Transverse colon (tissue), 4 donors: Measurements from ENCODE around the gene PLCD1. TPM values are rescaled to one million over a fixed set of nuclear protein-coding genes. Genes with fewer than 3 reads are reported as not detected.
A peak's percentile ranks its signal among the peaks of the same experiment; 100 is the strongest.

Source experiments
- DNase-seq: peaks from one replicate; pipeline ENCODE4 v3.0.0-alpha.2; 2019
- H3K27ac ChIP-seq, 4 donors: fragments of 200-600 bp; sonication (generic); 2 replicates each; pipeline ENCODE4 v1.5.1; 2016 to 2018; ENCODE audit warnings: inconsistent platforms in 4 of 4
- H3K27me3 ChIP-seq: fragments of 200-600 bp; sonication (generic); 2 replicates; pipeline ENCODE4 v1.5.1; 2017; ENCODE audit warnings: inconsistent platforms
- H3K36me3 ChIP-seq, 4 donors: fragments of 200-600 bp; sonication (generic); 2 replicates each; pipeline ENCODE4 v1.5.1; 2017 to 2019; ENCODE audit warnings: inconsistent platforms in 4 of 4
- H3K4me1 ChIP-seq, 4 donors: fragments of 200-600 bp; sonication (generic); 2 replicates each; pipeline ENCODE4 v1.5.1; 2017 to 2020; ENCODE audit warnings: inconsistent platforms in 4 of 4
- H3K4me3 ChIP-seq, 4 donors: fragments of 200-600 bp; sonication (generic); 1 replicate in 1 of 4; 2 replicates in 3 of 4; pipeline versions ENCODE4 v1.5.1 to v1.6.1; 2017 to 2019; ENCODE audit warnings: inconsistent platforms in 4 of 4
- H3K9me3 ChIP-seq, 2 donors: fragments of 200-600 bp; sonication (generic); 2 replicates each; pipeline ENCODE4 v1.5.1; 2017 to 2019; ENCODE audit warnings: inconsistent platforms in 2 of 2
- EP300 ChIP-seq: sonication (generic); formaldehyde crosslinking; IDR thresholded peaks from one replicate; pipeline ENCODE4 v1.6.1; 2017; ENCODE audit warnings: antibody characterized with exemption, low read depth
- POLR2A ChIP-seq: fragments of 450-650 bp; IDR thresholded peaks from one replicate; pipeline ENCODE4 v1.6.1; 2016; ENCODE audit warnings: antibody characterized with exemption, mild to moderate bottlenecking, moderate library complexity
- POLR2AphosphoS5 ChIP-seq, 3 donors: sonication (generic); formaldehyde crosslinking; IDR thresholded peaks; one replicate each; pipeline ENCODE4 v1.6.1; 2016; ENCODE audit warnings: antibody characterized with exemption in 3 of 3
- WGBS, 2 donors: methylation state at CpG; one replicate each; pipeline ENCODE4 v1.1.5; 2018; ENCODE audit warnings: low coverage in 1 of 2; 5-methylcytosine and 5-hydroxymethylcytosine counted together
- in situ Hi-C, 4 donors: fragments of 200-750 bp; cut with MboI; loops; one replicate each; pipeline versions ENCODE4 v1.15.0 to v1.15.1; 2017; ENCODE audit warnings: low sequenced_read_pairs in 3 of 4, low pct_ligation_motif_present in 1 of 4, low pct_unique_long_range_greater_than_20kb in 1 of 4
- intact Hi-C: fragments of 100-400 bp; cut with DNase I; formaldehyde crosslinking; loops from one replicate; pipeline ENCODE4 v1.15.1; 2023; ENCODE audit warnings: low total_unique reads
- total RNA-seq, 4 donors: library from RNA; depleted of rRNA; stranded (reverse); fragments of >200 nt; gene quantifications; one replicate each; pipeline ENCODE4 v1.1.0, GENCODE V29; 2016
- TF ChIP-seq, protein P1 (sequence below), 5 experiments: fragments of 200-600 bp in 3 of 5; fragments of 450-650 bp in 2 of 5; sonication (generic) in 3 of 5; IDR thresholded peaks; 1 replicate in 2 of 5; 2 replicates in 3 of 5; pipeline ENCODE4 v1.5.1; 2016 to 2017; ENCODE audit warnings: antibody characterized with exemption in 5 of 5, inconsistent platforms in 3 of 5, mild to moderate bottlenecking in 2 of 5, moderate library complexity in 1 of 5

Gene PLCD1
- total RNA-seq, 4 donors from 2014 or later, result 21.1 to 126 (median 91.4) TPM

DNA sequence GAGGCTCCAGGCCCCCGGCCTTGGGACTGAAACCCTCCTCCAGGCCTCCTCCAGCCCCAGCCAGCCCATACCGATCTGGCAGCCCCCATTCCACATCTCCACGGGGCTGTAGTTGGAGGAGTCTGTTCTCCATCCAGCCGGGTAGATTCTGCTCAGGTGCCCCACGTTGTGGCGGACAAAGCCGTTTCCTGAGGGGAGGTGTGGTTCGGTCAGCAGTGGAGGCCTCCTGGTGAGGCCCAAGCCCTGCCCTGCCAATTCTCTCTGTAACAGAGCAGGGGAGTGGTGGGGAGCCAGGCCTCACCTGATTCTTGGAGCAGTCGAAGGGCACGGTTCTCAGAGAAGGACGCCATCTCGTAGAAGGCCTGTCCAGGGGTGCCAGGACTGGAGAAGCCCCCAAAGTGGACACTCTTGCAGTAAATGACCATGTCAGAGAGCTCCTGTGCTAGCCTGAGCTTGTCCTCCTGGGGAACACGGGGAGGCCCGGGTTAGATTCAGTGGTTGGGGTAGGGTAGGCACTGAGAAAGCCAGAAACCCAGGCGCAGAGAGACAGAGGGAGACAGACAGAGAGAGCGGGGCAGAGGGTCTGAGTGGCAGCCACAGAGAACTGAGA is 20.4 kb downstream of the PLCD1 start:
- Histone ChIP-seq H3K4me1 (peaks cover 16 to 32% (median 21%) of the 10 kb centered on the region in 4 donors), H3K9me3 (no peaks in the 10 kb centered on the region), H3K27me3 (no peaks in the 10 kb centered on the region), H3K36me3 (peaks cover 0 to 6% (median 0%) of the 10 kb centered on the region in 4 donors), H3K27ac (no peak overlapping the region), H3K4me3 (no peak overlapping the region)
- DNase-seq, result no peak
- intact Hi-C loops, result no loop called here
- WGBS, 2 donors, result 84% methylated on average over 16 of the region's 16 CpGs; no CpG with 5 or more reads in 1 of the 2 donors
- in situ Hi-C loops, result no loop called here
- TF ChIP-seq, protein P1, sequence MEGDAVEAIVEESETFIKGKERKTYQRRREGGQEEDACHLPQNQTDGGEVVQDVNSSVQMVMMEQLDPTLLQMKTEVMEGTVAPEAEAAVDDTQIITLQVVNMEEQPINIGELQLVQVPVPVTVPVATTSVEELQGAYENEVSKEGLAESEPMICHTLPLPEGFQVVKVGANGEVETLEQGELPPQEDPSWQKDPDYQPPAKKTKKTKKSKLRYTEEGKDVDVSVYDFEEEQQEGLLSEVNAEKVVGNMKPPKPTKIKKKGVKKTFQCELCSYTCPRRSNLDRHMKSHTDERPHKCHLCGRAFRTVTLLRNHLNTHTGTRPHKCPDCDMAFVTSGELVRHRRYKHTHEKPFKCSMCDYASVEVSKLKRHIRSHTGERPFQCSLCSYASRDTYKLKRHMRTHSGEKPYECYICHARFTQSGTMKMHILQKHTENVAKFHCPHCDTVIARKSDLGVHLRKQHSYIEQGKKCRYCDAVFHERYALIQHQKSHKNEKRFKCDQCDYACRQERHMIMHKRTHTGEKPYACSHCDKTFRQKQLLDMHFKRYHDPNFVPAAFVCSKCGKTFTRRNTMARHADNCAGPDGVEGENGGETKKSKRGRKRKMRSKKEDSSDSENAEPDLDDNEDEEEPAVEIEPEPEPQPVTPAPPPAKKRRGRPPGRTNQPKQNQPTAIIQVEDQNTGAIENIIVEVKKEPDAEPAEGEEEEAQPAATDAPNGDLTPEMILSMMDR (IDR thresholded peaks at IDR 0.05), result no peak
- no peak for TF ChIP-seq POLR2AphosphoS5 (IDR thresholded peaks at IDR 0.05)
- no peak for TF ChIP-seq POLR2A
- TF ChIP-seq EP300, result no peak

DNA sequence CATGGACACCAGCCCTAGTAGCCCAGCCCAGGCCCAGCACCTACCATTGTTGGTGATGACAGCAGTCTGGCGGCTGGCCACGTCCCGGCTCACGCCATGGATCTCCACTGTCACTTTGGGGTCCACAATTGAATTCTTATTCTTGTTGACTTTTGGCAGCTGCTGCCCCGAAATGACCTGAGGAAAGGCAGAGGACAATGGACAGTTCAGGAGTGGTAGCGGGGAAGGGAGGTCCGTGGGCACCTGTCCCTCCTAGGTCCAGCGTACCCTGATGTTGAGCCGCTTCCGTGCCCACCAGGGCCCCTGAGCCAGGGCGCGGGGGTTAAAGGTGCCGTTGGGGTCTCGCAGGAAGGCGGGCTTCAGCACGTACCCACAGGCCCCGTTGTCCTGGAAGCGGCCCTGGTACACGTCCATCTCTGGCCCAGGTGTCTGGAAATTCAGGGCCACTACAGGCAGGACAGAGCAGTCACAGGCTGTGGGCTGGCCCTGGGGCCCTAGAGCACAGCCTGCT is 21.2 kb downstream of the PLCD1 start:
- 95% methylated on average over 18 of the region's 19 CpGs; no CpG with 5 or more reads in 1 of the 2 donors for WGBS, 2 donors
- H3K36me3 ChIP-seq, result peaks cover 0 to 6% (median 0%) of the 10 kb centered on the region in 4 donors
- DNase-seq, result no peak
- H3K4me3 ChIP-seq, result no peak overlapping the region
- H3K9me3 ChIP-seq, result no peaks in the 10 kb centered on the region
- no peaks in the 10 kb centered on the region for H3K27me3 ChIP-seq
- intact Hi-C loops (no loop called here), in situ Hi-C loops (no loop called here)
- TF ChIP-seq EP300 (no peak), POLR2A (no peak), POLR2AphosphoS5 (IDR thresholded peaks at IDR 0.05) (no peak)
- TF ChIP-seq, protein P1 (IDR thresholded peaks at IDR 0.05), result no peak
- H3K4me1 ChIP-seq, result peaks cover 16 to 30% (median 25%) of the 10 kb centered on the region in 4 donors
- H3K27ac ChIP-seq, result no peak overlapping the region

DNA sequence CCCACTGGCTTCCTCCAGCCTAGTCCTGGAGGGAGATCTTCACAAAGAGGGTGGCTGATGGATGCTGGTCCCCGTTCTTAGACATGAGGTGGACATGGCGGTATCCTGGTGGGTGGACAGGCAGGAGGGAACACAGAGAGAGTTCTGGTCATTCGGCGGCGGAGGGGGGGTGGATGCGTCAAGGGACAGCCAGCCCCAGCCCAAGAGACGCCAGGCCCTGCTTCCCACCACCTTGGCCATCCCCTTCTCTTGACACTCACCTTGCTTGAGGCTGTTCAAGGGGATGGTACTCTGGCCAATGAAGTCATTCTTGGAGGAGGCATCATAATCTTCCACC is 21.7 kb downstream of the PLCD1 start:
- intact Hi-C loops (no loop called here), in situ Hi-C loops (no loop called here)
- H3K9me3 ChIP-seq, result no peaks in the 10 kb centered on the region
- H3K36me3 ChIP-seq, result peaks cover 0 to 6% (median 0%) of the 10 kb centered on the region in 4 donors
- no peaks in the 10 kb centered on the region for H3K27me3 ChIP-seq
- WGBS, 2 donors, result 94 to 100% methylated on average over 4 to 7 of the region's 7 CpGs
- H3K27ac ChIP-seq, result no peak overlapping the region
- peaks cover 16 to 33% (median 26%) of the 10 kb centered on the region in 4 donors for H3K4me1 ChIP-seq
- TF ChIP-seq EP300 (no peak), POLR2AphosphoS5 (IDR thresholded peaks at IDR 0.05) (no peak), POLR2A (no peak)
- TF ChIP-seq, protein P1 (IDR thresholded peaks at IDR 0.05), result no peak
- H3K4me3 ChIP-seq, result no peak overlapping the region
- no peak for DNase-seq

DNA sequence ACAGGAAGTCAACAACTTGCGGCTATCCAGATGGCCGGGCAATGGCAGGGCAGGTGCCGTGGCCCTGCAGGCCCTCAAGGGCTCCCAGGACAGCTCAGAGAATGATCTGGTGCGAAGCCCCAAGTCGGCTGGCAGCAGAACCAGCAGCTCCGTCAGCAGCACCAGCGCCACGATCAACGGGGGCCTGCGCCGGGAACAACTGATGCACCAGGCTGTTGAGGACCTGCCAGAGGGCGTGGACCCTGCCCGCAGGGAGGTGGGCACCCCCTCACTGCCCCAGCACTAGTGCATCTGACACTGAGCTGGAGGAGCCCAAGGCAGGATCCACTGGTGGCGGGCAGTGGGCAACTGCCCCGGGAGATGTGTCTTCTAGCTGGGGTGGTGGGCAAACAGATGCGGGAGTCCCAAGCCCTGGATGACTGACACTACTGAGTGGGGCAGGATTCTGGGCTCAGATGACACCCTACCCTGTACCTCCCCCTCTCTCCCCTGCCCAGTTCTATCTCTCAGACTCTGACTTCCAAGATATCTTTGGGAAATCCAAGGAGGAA is 22.9 kb downstream of the PLCD1 start:
- DNase-seq, result no peak
- no peaks in the 10 kb centered on the region for H3K27me3 ChIP-seq
- H3K4me1 ChIP-seq, result peaks cover 16 to 36% (median 28%) of the 10 kb centered on the region in 4 donors
- H3K4me3 ChIP-seq, result no peak overlapping the region
- 95% methylated on average over 8 of the region's 16 CpGs; no CpG with 5 or more reads in 1 of the 2 donors for WGBS, 2 donors
- H3K27ac ChIP-seq, result peak overlapping the region in 2 of 4 donors; percentile 86 to 88
- intact Hi-C loops (no loop called here), in situ Hi-C loops (no loop called here)
- peaks cover 0 to 12% (median 0%) of the 10 kb centered on the region in 4 donors for H3K36me3 ChIP-seq
- H3K9me3 ChIP-seq, result no peaks in the 10 kb centered on the region
- TF ChIP-seq POLR2A (no peak), POLR2AphosphoS5 (IDR thresholded peaks at IDR 0.05) (no peak), EP300 (no peak)
- TF ChIP-seq, protein P1 (IDR thresholded peaks at IDR 0.05), result no peak
